Measurements from ENCODE around the gene CRYGA. TPM values are rescaled to one million over a fixed set of nuclear protein-coding genes. Genes with fewer than 3 reads are reported as not detected.

Gene CRYGA, protein sequence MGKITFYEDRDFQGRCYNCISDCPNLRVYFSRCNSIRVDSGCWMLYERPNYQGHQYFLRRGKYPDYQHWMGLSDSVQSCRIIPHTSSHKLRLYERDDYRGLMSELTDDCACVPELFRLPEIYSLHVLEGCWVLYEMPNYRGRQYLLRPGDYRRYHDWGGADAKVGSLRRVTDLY
- not detected for polyA plus RNA-seq (2012; ENCODE audit: insufficient read depth, insufficient read length)

GRCh38 chr2:208163489-208163888 is at the start of gene CRYGA:
TSS of gene CRYGA (minus strand) at chr2:208163589. CDS start at chr2:208163556, 33 bp downstream.
- DNase-seq (ENCODE audit: low read depth, low spot score), result no peak
- H3K4me3 ChIP-seq (ENCODE audit: low read length), result no peak within 1 kb of the TSS

GRCh38 chr2:208210688-208211451 is 47.5 kb upstream of the CRYGA start:
- DNase-seq (ENCODE audit: low read depth, low spot score), result no peak

DNA sequence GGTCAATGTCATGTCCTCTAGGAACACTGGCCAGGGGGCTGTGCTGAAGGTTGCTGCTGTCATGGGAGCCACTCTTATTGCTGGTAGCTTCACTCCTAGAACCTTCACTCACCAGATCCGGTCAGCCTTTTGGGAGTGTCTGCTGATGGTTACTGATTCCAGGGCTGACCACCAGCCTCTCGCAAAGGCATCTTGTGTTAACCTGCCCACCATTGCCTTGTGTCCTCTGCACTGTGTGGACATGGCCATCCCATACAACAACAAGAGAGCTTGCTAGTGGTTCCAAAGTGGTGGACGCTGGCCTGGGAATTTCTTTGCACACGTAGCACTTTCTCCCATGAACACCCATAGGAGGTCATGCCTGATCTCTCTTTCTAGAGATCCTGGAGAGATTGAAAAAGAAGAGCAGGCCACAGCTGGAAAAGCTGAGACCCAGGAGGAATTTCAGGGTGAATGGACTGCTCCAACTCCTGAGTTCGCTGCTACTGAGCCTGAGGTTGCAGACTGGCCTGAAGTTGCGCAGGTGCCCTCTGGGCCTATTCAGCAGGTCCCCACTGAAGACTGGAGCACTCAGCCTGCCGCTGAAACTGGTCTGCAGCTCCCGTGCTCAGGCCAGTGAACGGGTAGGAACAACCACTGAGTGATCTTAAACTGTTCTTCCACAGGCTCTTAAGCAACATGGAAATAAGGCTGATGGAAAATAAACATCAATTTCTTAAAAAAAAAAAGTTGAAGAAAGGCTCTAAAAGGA is 45.1 kb upstream of the CRYGA start:
- H3K4me3 ChIP-seq (ENCODE audit: low read length), result no peak overlapping the region
- DNase-seq (ENCODE audit: low read depth, low spot score), result no peak

More at GRCh38 chr2:208210688-208211451, 47.5 kb upstream of the CRYGA start:
- H3K4me3 ChIP-seq (ENCODE audit: low read length), result no peak overlapping the region

- no peak overlapping the region for H3K4me3 ChIP-seq (ENCODE audit: low read length)
- DNase-seq (ENCODE audit: low read depth, low spot score), result no peak
These were observed 44.4 kb upstream of the CRYGA start for GRCh38 chr2:208207769-208208168.

GRCh38 chr2:208204166-208204565 is 40.8 kb upstream of the CRYGA start:
- H3K4me3 ChIP-seq (ENCODE audit: low read length), result no peak overlapping the region

GRCh38 chr2:208195531-208195930 is 32.1 kb upstream of the CRYGA start:
- DNase-seq (ENCODE audit: low read depth, low spot score), result no peak
- H3K4me3 ChIP-seq (ENCODE audit: low read length), result no peak overlapping the region

More at GRCh38 chr2:208204166-208204565, 40.8 kb upstream of the CRYGA start:
- DNase-seq (ENCODE audit: low read depth, low spot score), result peak; percentile 73

DNA sequence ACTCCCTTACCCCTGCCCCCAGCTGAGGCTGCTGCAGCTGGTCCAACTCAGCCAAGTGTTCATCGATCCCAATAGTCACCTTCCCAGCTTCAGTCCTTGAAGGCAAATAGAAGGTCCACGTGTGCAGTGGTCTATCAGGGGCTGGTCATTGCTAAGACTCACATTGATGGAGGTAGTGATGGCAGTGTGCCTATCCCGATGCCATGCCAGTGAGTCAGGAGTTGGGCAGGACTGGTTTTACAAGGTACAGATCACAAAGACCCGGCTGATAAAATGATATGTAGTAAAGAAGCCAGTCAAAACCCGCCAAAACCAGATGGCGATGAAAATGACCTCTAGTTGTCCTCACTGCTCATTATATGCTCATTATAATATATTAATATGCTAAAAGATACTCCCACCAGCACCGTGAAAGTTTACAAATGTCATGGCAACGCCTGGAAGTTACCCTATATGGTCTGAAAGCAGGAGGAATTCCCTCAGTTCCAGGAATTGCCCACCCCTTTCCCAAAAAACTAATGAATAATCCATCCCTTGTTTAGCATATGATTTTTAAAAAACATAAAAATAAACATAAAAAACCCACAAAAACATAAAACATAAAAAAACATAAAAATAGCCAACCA is 29.3 kb upstream of the CRYGA start:
- DNase-seq (ENCODE audit: low read depth, low spot score), result no peak
- H3K4me3 ChIP-seq (ENCODE audit: low read length), result no peak overlapping the region

DNA sequence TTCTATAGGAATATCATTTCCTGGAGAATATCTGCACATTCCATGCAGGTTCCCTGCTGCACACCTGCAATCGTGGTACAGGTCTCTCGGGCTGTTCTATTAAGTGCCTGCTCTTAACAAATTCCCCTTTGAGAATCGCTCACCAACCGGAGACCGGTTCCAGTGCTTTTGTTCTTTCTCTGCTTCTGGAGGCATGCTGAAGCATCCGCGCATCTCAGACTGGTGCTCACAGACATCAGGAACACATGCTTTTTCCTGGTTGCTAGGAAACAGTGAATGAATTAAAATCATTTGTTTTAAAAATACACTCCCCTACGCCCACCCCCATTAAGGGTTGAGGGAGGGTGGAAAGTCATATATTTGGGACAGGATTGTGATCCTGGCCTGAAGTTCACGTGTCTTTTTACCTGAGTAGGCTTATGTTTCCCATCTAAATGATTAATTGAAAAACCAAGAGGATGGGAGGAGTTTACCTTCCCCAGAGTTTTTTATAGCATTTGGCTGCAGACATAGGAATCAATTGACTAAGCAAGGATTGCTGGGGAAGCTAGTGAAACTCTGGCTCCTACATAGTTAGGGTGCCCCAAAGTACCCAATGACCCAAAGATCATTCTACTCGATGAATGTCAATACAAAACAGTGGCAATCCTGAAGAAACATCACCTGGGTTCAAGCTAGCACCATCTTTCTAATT is 26.6 kb upstream of the CRYGA start, which contains the start of gene C2orf80:
C2orf80 (minus strand) TSS at position 221 of the 694 bp plus-strand sequence. CDS start 3,044 bp downstream, outside the sequence.
- DNase-seq (ENCODE audit: low read depth, low spot score), result no peak
- H3K4me3 ChIP-seq (ENCODE audit: low read length), result no peak within 1 kb of the TSS

DNA sequence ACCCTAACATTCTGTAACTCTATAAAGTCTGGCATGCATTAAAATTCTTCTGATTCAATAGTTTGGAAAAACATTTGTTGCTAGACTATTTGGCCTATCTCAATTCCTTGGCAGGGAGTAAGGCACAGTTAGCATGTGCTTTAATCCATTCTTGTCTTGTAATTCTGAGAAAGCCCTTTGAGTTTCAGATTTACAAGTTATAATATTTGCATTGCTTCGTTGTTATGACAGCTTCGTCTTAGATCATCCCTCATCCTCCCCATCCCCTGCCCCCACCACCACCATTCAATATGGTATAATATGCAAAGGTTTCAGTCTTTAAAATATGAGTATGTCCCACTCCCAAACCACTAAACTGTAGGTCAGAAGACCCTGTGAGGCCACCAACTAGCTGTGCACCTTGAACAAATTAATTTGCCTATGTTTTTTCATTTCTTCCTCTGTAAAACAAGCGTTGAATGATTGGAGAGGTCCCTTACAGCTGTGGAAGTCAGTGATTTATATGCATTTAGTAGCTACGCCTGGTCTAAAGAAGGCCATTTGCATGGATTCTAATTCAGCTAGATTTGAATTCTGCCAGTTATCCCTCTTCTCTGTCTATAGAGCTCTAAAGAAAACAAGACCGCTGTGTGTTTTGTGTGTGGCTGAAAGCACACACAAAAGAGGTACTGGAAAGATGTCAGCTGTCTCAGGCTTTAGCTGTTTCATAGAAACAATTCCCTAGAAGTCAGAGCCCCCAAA is 25.9 kb upstream of the CRYGA start:
- no peak overlapping the region for H3K4me3 ChIP-seq (ENCODE audit: low read length)
- no peak for DNase-seq (ENCODE audit: low read depth, low spot score)

- DNase-seq (ENCODE audit: low read depth, low spot score), result no peak
- no peak overlapping the region for H3K4me3 ChIP-seq (ENCODE audit: low read length)
These were observed 23.5 kb upstream of the CRYGA start for GRCh38 chr2:208186893-208187292.

GRCh38 chr2:208186465-208186864 is 23.1 kb upstream of the CRYGA start:
- H3K4me3 ChIP-seq (ENCODE audit: low read length), result no peak overlapping the region
- no peak for DNase-seq (ENCODE audit: low read depth, low spot score)

- no peak for DNase-seq (ENCODE audit: low read depth, low spot score)
- H3K4me3 ChIP-seq (ENCODE audit: low read length), result no peak overlapping the region
These were observed 20.8 kb upstream of the CRYGA start for GRCh38 chr2:208183972-208184705.

- no peak overlapping the region for H3K4me3 ChIP-seq (ENCODE audit: low read length)
- no peak for DNase-seq (ENCODE audit: low read depth, low spot score)
These were observed 20.1 kb upstream of the CRYGA start for GRCh38 chr2:208183526-208183925.

GRCh38 chr2:208182835-208183234 is 19.4 kb upstream of the CRYGA start:
- no peak overlapping the region for H3K4me3 ChIP-seq (ENCODE audit: low read length)
- no peak for DNase-seq (ENCODE audit: low read depth, low spot score)

DNA sequence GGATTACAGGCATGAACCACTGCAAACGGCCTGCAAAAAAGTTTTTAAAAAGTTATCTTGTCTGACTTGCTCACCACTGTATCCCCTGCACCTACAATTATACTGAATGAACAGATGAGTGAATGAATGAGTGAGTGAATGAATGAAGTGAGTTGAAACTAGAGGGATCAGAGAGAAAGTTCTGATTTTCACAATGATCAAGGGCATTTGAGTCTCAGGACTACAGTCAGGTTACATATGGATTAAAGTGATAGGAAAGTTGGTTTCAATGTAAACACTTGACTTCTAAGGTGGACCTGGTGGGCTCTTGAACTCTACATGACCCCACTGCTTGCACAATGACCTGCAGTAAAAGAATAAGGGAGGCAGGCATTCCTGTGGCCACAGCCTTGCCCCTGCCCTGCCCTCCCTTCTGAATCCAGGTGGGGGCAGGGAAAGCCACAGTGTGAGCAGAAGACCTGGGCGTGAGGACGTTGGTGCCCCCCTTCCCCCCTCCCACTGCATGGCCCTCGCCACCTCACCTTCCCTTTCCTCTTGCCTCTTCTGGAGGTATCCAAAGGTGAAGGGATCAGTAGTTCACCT is 15.7 kb upstream of the CRYGA start:
- H3K4me3 ChIP-seq (ENCODE audit: low read length), result no peak overlapping the region
- DNase-seq (ENCODE audit: low read depth, low spot score), result no peak

DNA sequence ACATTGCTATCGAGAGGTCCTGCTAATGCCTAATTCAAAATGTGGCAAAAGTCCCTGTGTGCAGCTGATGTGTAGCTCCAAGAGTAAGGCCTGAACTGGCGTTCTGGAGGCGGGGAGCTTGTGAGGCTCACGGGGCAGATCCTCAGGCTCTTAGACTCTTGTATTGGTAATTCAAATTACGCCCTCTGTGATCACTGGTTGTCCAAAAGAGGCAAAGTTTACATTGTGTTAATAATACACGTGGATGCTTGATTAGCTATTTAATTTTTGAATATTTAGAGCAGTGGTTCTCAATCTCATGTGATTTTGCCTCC is 12.4 kb upstream of the CRYGA start:
- DNase-seq (ENCODE audit: low read depth, low spot score), result no peak

DNA sequence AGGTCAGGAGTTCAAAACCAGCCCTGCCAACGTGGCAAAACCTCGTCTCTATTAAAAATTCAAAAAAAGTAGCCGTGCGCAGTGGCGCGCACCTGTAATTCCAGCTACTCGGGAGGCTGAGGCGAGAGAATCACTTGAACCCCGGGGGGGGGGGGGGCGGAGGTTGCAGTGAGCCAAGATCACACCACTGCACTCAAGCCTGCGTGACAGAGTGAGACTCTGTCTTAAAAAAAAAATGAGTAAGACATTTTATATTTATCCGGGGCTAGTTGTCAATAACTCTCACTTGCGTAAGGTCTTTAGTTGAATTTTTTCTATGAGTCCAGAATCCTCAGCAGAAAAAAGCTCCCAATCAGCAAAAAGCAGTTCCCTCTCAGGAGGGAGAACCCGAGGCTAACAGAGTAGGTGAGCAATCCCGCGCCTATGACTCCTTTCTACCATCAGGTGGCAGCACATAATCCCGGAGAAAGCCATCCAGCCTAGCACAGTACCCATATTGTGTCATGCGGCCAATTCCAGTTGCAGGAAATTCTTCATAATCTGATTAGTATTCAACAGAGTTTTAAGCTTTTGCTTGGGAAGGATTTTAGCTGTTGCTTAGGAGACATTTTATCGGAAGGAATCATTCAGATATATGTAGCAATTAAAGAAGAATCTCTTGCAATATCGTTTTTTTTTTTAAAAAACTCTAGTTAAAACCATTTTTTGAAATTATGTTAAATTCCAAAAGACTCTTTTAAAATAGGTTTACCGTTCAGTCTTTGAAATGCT is 11.9 kb upstream of the CRYGA start:
- peak; percentile 69 for DNase-seq (ENCODE audit: low read depth, low spot score)
- no peak overlapping the region for H3K4me3 ChIP-seq (ENCODE audit: low read length)

More for the DNA sequence above, 12.4 kb upstream of the CRYGA start:
- no peak overlapping the region for H3K4me3 ChIP-seq (ENCODE audit: low read length)

Measured in Jurkat, Clone E6-1 (cell line).